SJCRH30 (cell line): Measurements from ENCODE around the gene DSTN. TPM values are rescaled to one million over a fixed set of nuclear protein-coding genes. Genes with fewer than 3 reads are reported as not detected.

ENCODE experiments used
- DNase-seq, 2 experiments: peaks; one replicate each; pipeline ENCODE4 v3.0.0-alpha.2; 2015 to 2020
- H3K27ac ChIP-seq: fragments of 250-450 bp; sonication (Bioruptor Pico); 2 replicates; pipeline ENCODE4 v1.5.1; 2020; ENCODE audit warnings: mild to moderate bottlenecking, moderate library complexity
- H3K27me3 ChIP-seq: fragments of 250-450 bp; sonication (Bioruptor Pico); 2 replicates; pipeline ENCODE4 v1.5.1; 2020; ENCODE audit warnings: mild to moderate bottlenecking, moderate library complexity
- H3K36me3 ChIP-seq: fragments of 250-450 bp; sonication (Bioruptor Pico); 2 replicates; pipeline ENCODE4 v1.5.1; 2020; ENCODE audit warnings: mild to moderate bottlenecking, moderate library complexity
- H3K4me1 ChIP-seq: fragments of 250-450 bp; sonication (Bioruptor Pico); 2 replicates; pipeline ENCODE4 v1.5.1; 2020; ENCODE audit warnings: mild to moderate bottlenecking, moderate library complexity
- H3K4me3 ChIP-seq: fragments of 250-450 bp; sonication (Bioruptor Pico); 2 replicates; pipeline ENCODE4 v1.5.1; 2020; ENCODE audit warnings: mild to moderate bottlenecking, moderate library complexity
- H3K9me3 ChIP-seq: fragments of 250-450 bp; sonication (Bioruptor Pico); replicated peaks from 2 replicates; pipeline ENCODE4 v1.5.1; 2020; ENCODE audit warnings: mild to moderate bottlenecking, moderate library complexity
- total RNA-seq: library from RNA; depleted of rRNA; stranded (reverse); fragments of >200 nt; shearing (Covaris generic); gene quantifications from 2 replicates; pipeline ENCODE4 v1.2.3, GENCODE V29; 2014

DSTN gene
- total RNA-seq, 1 experiment from 2014 or later, result 117 TPM

GRCh38 chr20:17580895-17581294 is 11.0 kb downstream of the DSTN start:
- no peaks in the 10 kb centered on the region for H3K27me3 ChIP-seq
- no peak for DNase-seq
- no peaks in the 10 kb centered on the region for H3K9me3 ChIP-seq
- no peak overlapping the region for H3K4me3 ChIP-seq
- H3K27ac ChIP-seq, result no peak overlapping the region
- H3K36me3 ChIP-seq, result no peaks in the 10 kb centered on the region
- H3K4me1 ChIP-seq, result peaks cover 9% of the 10 kb centered on the region

DNA sequence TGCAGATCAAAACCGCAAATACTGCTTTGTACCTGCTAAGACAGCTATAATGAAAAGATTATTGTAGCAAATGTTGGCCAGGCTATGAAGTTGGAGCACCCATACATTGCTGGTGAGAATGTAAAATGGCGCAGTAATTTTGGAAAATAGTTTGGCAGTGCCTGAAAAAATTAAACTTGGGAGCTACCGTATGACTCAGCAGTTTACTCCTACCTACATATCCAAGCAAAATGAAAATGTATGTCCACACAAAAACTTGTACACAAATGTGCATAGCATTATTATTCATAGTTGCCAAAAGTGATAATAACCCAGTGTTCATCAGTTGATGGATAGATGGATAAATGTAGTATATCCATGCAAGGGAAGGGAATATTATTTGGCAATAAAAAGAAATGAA is 13.3 kb downstream of the DSTN start:
- H3K4me3 ChIP-seq, result no peak overlapping the region
- H3K27me3 ChIP-seq, result no peaks in the 10 kb centered on the region
- no peaks in the 10 kb centered on the region for H3K36me3 ChIP-seq
- DNase-seq, result no peak
- peaks cover 9% of the 10 kb centered on the region for H3K4me1 ChIP-seq
- H3K9me3 ChIP-seq, result no peaks in the 10 kb centered on the region
- H3K27ac ChIP-seq, result no peak overlapping the region

DNA sequence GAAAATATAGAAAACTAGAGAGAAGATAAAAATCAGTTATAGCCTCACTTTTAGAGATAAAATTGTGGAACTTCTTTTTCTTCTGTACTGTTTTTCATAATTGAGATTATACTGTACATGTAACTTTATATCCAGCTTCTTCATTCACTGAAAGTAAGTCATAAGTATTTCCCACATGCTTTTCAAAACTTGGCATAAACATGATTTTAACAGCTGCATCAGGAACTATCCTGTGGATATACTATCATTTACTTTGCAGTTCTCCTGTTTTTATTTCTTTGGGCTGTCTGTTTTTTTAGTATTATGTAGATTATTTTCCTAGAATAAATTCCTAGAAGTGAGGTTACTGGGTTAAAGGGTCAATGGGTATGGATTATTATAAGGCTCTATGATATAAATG is 14.8 kb downstream of the DSTN start:
- DNase-seq, result peak in 1 of 2 experiments; percentile 60
- H3K27ac ChIP-seq, result no peak overlapping the region

GRCh38 chr20:17586250-17586649 is 16.4 kb downstream of the DSTN start:
- Histone ChIP-seq H3K27me3 (no peaks in the 10 kb centered on the region), H3K4me1 (peaks cover 9% of the 10 kb centered on the region), H3K27ac (no peak overlapping the region), H3K36me3 (no peaks in the 10 kb centered on the region), H3K4me3 (no peak overlapping the region), H3K9me3 (no peaks in the 10 kb centered on the region)
- DNase-seq, result no peak

More for the DNA sequence above, 14.8 kb downstream of the DSTN start:
- H3K9me3 ChIP-seq, result no peaks in the 10 kb centered on the region
- H3K27me3 ChIP-seq, result no peaks in the 10 kb centered on the region
- no peaks in the 10 kb centered on the region for H3K36me3 ChIP-seq
- H3K4me3 ChIP-seq, result no peak overlapping the region
- peaks cover 9% of the 10 kb centered on the region for H3K4me1 ChIP-seq

DNA sequence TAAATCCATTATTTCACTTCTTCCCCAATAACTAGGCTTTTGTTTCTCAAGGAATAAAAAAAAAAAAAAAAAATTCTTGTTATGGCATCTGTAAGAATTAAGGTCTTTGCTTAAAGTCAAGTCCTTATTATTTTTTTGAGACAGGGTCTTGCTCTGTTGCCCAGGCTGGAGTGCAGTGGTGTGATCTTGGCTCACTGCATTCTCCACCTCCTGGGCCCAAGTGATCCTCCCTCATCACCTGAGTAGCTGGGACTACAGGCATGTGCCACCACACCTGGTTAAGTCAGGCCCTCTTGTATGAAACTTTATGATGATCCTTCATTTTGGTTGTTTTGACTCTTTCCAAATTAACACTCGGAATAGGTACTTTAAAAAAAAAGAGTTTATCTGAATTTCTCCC is 17.3 kb downstream of the DSTN start:
- Histone ChIP-seq H3K4me3 (no peak overlapping the region), H3K4me1 (peaks cover 9% of the 10 kb centered on the region), H3K36me3 (no peaks in the 10 kb centered on the region), H3K9me3 (no peaks in the 10 kb centered on the region), H3K27me3 (no peaks in the 10 kb centered on the region), H3K27ac (no peak overlapping the region)
- no peak for DNase-seq

GRCh38 chr20:17587824-17588223 is 17.9 kb downstream of the DSTN start:
- no peaks in the 10 kb centered on the region for H3K27me3 ChIP-seq
- H3K27ac ChIP-seq, result no peak overlapping the region

GRCh38 chr20:17589161-17589834 is 19.4 kb downstream of the DSTN start:
- Histone ChIP-seq H3K27me3 (no peaks in the 10 kb centered on the region), H3K27ac (no peak overlapping the region), H3K4me1 (peaks cover 9% of the 10 kb centered on the region), H3K9me3 (no peaks in the 10 kb centered on the region), H3K36me3 (no peaks in the 10 kb centered on the region), H3K4me3 (no peak overlapping the region)
- DNase-seq, result no peak

More at GRCh38 chr20:17587824-17588223, 17.9 kb downstream of the DSTN start:
- Histone ChIP-seq H3K4me3 (no peak overlapping the region), H3K36me3 (no peaks in the 10 kb centered on the region), H3K4me1 (peaks cover 9% of the 10 kb centered on the region), H3K9me3 (no peaks in the 10 kb centered on the region)
- DNase-seq, result no peak

DNA sequence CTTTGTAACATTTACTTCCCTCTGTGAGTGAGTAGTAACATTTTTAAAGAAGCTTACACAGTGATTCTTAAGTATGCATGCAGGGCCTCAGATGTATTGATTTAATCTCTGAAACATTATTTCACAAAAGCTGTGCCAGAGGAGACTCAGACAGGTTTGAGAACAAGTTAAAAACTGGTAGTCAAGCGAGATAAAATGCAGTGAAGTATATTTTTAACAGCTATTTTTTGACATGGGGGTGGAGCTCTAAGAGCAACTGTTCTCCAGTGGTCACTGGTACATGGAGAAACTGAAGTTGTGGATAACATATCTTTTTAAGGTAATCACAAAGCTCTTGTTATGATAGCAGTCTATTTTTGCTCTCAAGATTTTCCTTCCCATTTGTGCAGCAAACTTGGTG is 20.4 kb downstream of the DSTN start:
- no peaks in the 10 kb centered on the region for H3K27me3 ChIP-seq
- no peak overlapping the region for H3K4me3 ChIP-seq
- H3K36me3 ChIP-seq, result no peaks in the 10 kb centered on the region
- DNase-seq, result no peak
- H3K9me3 ChIP-seq, result no peaks in the 10 kb centered on the region
- peaks cover 3% of the 10 kb centered on the region for H3K4me1 ChIP-seq
- no peak overlapping the region for H3K27ac ChIP-seq

GRCh38 chr20:17593902-17594301 is 24.0 kb downstream of the DSTN start:
- H3K4me1 ChIP-seq, result peaks cover 10% of the 10 kb centered on the region

GRCh38 chr20:17594443-17594842 is 24.6 kb downstream of the DSTN start:
- Histone ChIP-seq H3K4me3 (no peak overlapping the region), H3K27me3 (no peaks in the 10 kb centered on the region), H3K27ac (no peak overlapping the region), H3K9me3 (no peaks in the 10 kb centered on the region), H3K4me1 (peaks cover 10% of the 10 kb centered on the region), H3K36me3 (peaks cover 2% of the 10 kb centered on the region; the same call in 1 of the 2 replicates)
- DNase-seq, result no peak

More at GRCh38 chr20:17593902-17594301, 24.0 kb downstream of the DSTN start:
- Histone ChIP-seq H3K27ac (no peak overlapping the region), H3K36me3 (peaks cover 2% of the 10 kb centered on the region; the same call in 1 of the 2 replicates), H3K9me3 (no peaks in the 10 kb centered on the region), H3K4me3 (no peak overlapping the region), H3K27me3 (no peaks in the 10 kb centered on the region)
- no peak for DNase-seq

DNA sequence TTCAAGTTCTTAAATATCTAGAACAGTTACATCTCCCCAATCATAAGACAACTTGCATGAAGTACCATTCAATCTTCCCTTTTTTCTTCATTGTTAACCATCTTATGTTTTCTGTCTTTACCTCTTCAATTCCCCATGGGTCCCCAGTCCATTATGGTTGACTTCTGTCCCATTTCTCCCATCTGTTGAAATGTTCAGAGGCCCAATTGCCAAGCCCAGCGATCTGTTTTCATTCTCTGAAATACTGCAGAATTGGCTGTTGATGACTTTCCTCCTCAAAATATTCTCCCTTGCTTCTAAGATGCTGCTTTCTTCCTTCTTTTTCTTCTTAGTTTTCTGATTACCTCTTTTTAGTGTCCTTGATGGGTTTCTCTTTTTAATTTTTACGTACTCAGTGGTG is 26.0 kb downstream of the DSTN start:
- Histone ChIP-seq H3K27ac (no peak overlapping the region), H3K9me3 (no peaks in the 10 kb centered on the region), H3K27me3 (no peaks in the 10 kb centered on the region), H3K4me1 (peaks cover 10% of the 10 kb centered on the region), H3K36me3 (peaks cover 2% of the 10 kb centered on the region; the same call in 1 of the 2 replicates), H3K4me3 (no peak overlapping the region)
- DNase-seq, result no peak

DNA sequence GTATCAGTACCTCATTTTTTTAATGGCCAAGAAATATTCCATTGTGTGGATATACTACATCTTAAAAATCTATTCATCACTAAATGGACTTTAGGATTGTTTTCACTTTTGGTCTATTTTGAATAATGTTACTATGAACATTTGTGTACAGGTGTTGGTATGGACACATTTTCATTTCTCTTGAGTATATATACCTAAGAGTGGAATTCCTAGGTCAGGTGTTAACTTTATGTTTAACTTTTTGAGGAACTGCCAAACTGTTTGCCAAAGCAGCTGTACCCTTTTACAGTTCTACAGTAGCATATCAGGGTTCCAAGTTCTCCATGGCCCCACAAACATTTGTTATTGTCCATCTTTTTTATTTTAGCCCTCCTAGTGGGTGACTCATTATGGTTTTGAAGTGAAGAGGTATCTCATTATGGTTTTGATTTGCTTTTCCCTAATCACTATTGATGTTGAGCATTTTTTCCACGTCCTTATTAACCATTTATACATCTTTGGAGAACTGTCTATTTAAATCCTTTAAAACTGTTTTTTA is 28.2 kb downstream of the DSTN start:
- DNase-seq, result peak in 1 of 2 experiments; percentile 57
- H3K36me3 ChIP-seq, result peaks cover 2% of the 10 kb centered on the region; the same call in 1 of the 2 replicates
- peaks cover 10% of the 10 kb centered on the region for H3K4me1 ChIP-seq
- no peaks in the 10 kb centered on the region for H3K9me3 ChIP-seq
- H3K27ac ChIP-seq, result no peak overlapping the region
- no peak overlapping the region for H3K4me3 ChIP-seq
- no peaks in the 10 kb centered on the region for H3K27me3 ChIP-seq

GRCh38 chr20:17601957-17602356 is 32.1 kb downstream of the DSTN start:
- no peak for DNase-seq
- H3K4me1 ChIP-seq, result peaks cover 10% of the 10 kb centered on the region
- H3K9me3 ChIP-seq, result no peaks in the 10 kb centered on the region
- H3K27ac ChIP-seq, result no peak overlapping the region
- no peaks in the 10 kb centered on the region for H3K36me3 ChIP-seq
- no peaks in the 10 kb centered on the region for H3K27me3 ChIP-seq
- H3K4me3 ChIP-seq, result no peak overlapping the region

DNA sequence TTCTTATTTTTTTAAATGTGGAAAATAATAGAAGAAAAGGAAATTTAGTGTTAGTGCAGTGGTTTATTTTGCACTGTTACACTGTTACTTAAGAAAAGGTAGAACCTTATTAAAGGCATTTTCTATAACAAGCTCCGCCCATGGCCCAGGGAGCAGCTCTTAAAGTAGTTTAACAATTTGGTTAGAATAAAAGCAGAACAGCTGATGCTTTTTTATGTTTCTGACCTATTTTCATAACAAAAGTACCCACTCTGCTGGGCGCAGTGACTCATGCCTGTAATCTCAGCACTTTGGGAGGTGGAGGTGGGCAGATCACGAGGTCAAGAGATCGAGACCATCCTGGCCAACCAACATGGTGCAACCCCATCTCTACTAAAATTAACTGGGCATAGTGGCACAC is 32.6 kb downstream of the DSTN start:
- H3K27ac ChIP-seq, result no peak overlapping the region
- 0 out of 2 replicates have a peak, but pooled peaks cover 4% of the 10 kb centered on the region for H3K36me3 ChIP-seq
- peaks cover 10% of the 10 kb centered on the region for H3K4me1 ChIP-seq
- no peak overlapping the region for H3K4me3 ChIP-seq
- no peaks in the 10 kb centered on the region for H3K27me3 ChIP-seq
- H3K9me3 ChIP-seq, result no peaks in the 10 kb centered on the region
- DNase-seq, result no peak

DNA sequence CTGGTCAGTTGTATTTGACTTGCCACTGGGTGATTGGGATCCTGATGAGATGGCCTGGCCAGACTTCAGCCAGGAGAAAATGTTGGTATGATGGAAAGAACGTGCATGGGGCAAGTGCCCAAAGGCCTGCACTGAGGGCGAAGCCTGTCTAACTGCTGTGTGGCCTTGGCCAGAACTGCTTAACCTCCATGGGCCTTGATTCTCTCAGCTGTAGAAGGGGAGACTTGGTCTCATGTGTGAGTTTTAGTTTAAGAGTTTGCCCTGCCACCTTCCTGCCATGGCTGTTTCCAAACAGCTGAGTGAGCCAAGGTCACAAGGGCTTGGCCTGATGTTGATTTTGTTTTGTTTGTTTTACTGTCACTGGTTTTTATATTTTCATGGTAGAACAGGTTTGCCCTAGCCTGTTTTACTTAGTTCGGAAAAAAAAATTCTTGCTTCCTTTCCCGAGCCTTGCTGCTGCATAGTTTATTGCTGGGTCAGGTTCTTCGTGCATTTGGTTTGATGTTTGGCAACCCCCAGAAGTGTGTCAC is 35.3 kb downstream of the DSTN start:
- H3K4me3 ChIP-seq, result no peak overlapping the region
- peaks cover 5% of the 10 kb centered on the region; the same call in 1 of the 2 replicates for H3K36me3 ChIP-seq
- DNase-seq, result no peak
- no peaks in the 10 kb centered on the region for H3K27me3 ChIP-seq
- no peaks in the 10 kb centered on the region for H3K4me1 ChIP-seq
- no peak overlapping the region for H3K27ac ChIP-seq
- no peaks in the 10 kb centered on the region for H3K9me3 ChIP-seq
